Loucy (cell line): Measurements from ENCODE around the gene NEDD4L.

Experiments used
- H2AFZ ChIP-seq: fragments of 200-600 bp; sonication (generic); 2 replicates; pipeline ENCODE4 v1.6.0; 2016; ENCODE audit warnings: antibody characterized with exemption, mild to moderate bottlenecking, low read length, moderate library complexity
- H3F3A ChIP-seq: fragments of 200-600 bp; 2 replicates; pipeline ENCODE4 v1.6.0; 2016; ENCODE audit warnings: antibody characterized with exemption, low read depth, mild to moderate bottlenecking
- H3K27me3 ChIP-seq: fragments of 200-600 bp; sonication (generic); 2 replicates; pipeline ENCODE4 v1.6.1; 2014; ENCODE audit warnings: low read length, mild to moderate bottlenecking; ENCODE audit not compliant: insufficient read depth, poor library complexity, severe bottlenecking
- H3K36me3 ChIP-seq: fragments of 200-600 bp; sonication (generic); 2 replicates; pipeline ENCODE4 v1.6.1; 2016; ENCODE audit warnings: low read length; ENCODE audit not compliant: insufficient read depth
- H3K4me1 ChIP-seq: fragments of 200-600 bp; sonication (generic); 2 replicates; pipeline ENCODE4 v1.5.1; 2014; ENCODE audit warnings: low read length, mild to moderate bottlenecking; ENCODE audit not compliant: insufficient read depth, poor library complexity, severe bottlenecking
- H3K4me2 ChIP-seq: fragments of 200-600 bp; sonication (generic); 2 replicates; pipeline ENCODE4 v1.6.0; 2014; ENCODE audit warnings: antibody characterized with exemption, low read length, low read depth, mild to moderate bottlenecking; ENCODE audit not compliant: poor library complexity, severe bottlenecking
- H3K4me3 ChIP-seq: fragments of 200-600 bp; sonication (generic); 2 replicates; pipeline ENCODE4 v1.5.1; 2014; ENCODE audit warnings: low read length, mild to moderate bottlenecking, mixed read lengths; ENCODE audit not compliant: poor library complexity, severe bottlenecking
- H3K79me2 ChIP-seq: fragments of 200-600 bp; sonication (generic); 2 replicates; pipeline ENCODE4 v1.6.1; 2014; ENCODE audit warnings: low read length; ENCODE audit not compliant: insufficient read depth
- H3K9ac ChIP-seq: fragments of 200-600 bp; sonication (generic); 2 replicates; pipeline ENCODE4 v1.6.0; 2014; ENCODE audit warnings: mild to moderate bottlenecking, low read depth, low read length, moderate library complexity; ENCODE audit not compliant: poor library complexity, severe bottlenecking
- H3K9me2 ChIP-seq: fragments of 200-600 bp; sonication (generic); replicated peaks from 2 replicates; pipeline ENCODE4 v1.6.1; 2016; ENCODE audit warnings: low read depth, low read length, mixed read lengths
- H3K9me3 ChIP-seq: fragments of 200-600 bp; sonication (generic); 2 replicates; pipeline ENCODE4 v1.6.1; 2014; ENCODE audit warnings: mild to moderate bottlenecking, antibody characterized with exemption, low read length, low read depth; ENCODE audit not compliant: insufficient read depth
- H4K20me1 ChIP-seq: fragments of 200-600 bp; sonication (generic); 2 replicates; pipeline ENCODE4 v1.6.0; 2014; ENCODE audit warnings: antibody characterized with exemption, low read length, mild to moderate bottlenecking; ENCODE audit not compliant: insufficient read depth, poor library complexity, severe bottlenecking
- CTCF ChIP-seq: fragments of 200-600 bp; sonication (generic); conservative IDR thresholded peaks from 2 replicates; pipeline ENCODE4 v1.5.1; 2014; ENCODE audit warnings: mild to moderate bottlenecking, antibody characterized with exemption, low read length
- EZH2phosphoT487 ChIP-seq: fragments of 200-600 bp; IDR thresholded peaks from 2 replicates; pipeline ENCODE4 v1.6.1; 2018; ENCODE audit warnings: antibody characterized with exemption, mild to moderate bottlenecking, moderate library complexity, borderline replicate concordance

NEDD4L gene

GRCh38 chr18:58266291-58266690 lies 222.3 kb downstream of the NEDD4L start:
- no peak overlapping the region for H3K9ac ChIP-seq
- no peaks in the 10 kb centered on the region for H4K20me1 ChIP-seq
- H3F3A ChIP-seq: no peaks in the 10 kb centered on the region
- no peaks in the 10 kb centered on the region for H3K79me2 ChIP-seq
- H3K4me2 ChIP-seq: no peak overlapping the region
- no peaks in the 10 kb centered on the region for H3K9me2 ChIP-seq
- H3K4me3 ChIP-seq: no peak overlapping the region
- TF ChIP-seq EZH2phosphoT487: no peak
- H3K4me1 ChIP-seq: peaks cover 32% of the 10 kb centered on the region
- H3K9me3 ChIP-seq: no peaks in the 10 kb centered on the region
- no peaks in the 10 kb centered on the region for H3K36me3 ChIP-seq
- no peak overlapping the region for H2AFZ ChIP-seq
- H3K27me3 ChIP-seq: no peaks in the 10 kb centered on the region

- Histone ChIP-seq H3K9me3 (no peaks in the 10 kb centered on the region), H3K9ac (no peak overlapping the region), H4K20me1 (no peaks in the 10 kb centered on the region), H3K4me3 (no peak overlapping the region), H3K27me3 (no peaks in the 10 kb centered on the region), H3K4me2 (no peak overlapping the region), H3K4me1 (peaks cover 44% of the 10 kb centered on the region), H2AFZ (no peak overlapping the region), H3K79me2 (no peaks in the 10 kb centered on the region), H3K36me3 (no peaks in the 10 kb centered on the region), H3F3A (no peaks in the 10 kb centered on the region), H3K9me2 (no peaks in the 10 kb centered on the region)
- TF ChIP-seq EZH2phosphoT487 (no peak), CTCF (no peak)
Measured at GRCh38 chr18:58267493-58267892, 223.5 kb downstream of the NEDD4L start.

DNA sequence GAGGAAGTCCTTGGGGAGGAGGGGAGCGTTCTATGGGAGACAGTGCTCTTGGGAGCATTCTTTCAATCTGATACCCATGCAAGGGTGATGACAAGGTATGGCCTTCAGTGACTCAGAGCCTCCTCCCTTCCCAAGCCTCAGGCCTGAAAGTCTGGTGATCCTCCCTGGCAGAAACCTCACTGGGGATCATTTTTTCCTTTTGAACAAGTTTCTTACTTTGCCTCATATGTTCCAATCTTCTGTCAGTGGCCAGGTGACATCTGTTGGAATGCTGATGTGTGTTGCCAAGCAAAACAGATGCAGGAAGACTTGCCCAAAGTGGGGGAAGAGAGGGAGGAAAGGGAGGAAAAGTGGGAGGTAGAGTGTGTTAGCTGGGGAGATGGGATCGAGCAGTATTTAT lies 224.8 kb downstream of the NEDD4L start:
- Histone ChIP-seq H3K9ac (no peak overlapping the region), H3K27me3 (no peaks in the 10 kb centered on the region), H3K4me1 (peaks cover 44% of the 10 kb centered on the region), H3K79me2 (no peaks in the 10 kb centered on the region), H3K4me3 (no peak overlapping the region), H3K4me2 (no peak overlapping the region), H3K9me3 (no peaks in the 10 kb centered on the region), H3F3A (no peaks in the 10 kb centered on the region), H3K36me3 (no peaks in the 10 kb centered on the region), H4K20me1 (no peaks in the 10 kb centered on the region), H3K9me2 (no peaks in the 10 kb centered on the region), H2AFZ (no peak overlapping the region)
- TF ChIP-seq EZH2phosphoT487: no peak
- no peak for TF ChIP-seq CTCF

DNA sequence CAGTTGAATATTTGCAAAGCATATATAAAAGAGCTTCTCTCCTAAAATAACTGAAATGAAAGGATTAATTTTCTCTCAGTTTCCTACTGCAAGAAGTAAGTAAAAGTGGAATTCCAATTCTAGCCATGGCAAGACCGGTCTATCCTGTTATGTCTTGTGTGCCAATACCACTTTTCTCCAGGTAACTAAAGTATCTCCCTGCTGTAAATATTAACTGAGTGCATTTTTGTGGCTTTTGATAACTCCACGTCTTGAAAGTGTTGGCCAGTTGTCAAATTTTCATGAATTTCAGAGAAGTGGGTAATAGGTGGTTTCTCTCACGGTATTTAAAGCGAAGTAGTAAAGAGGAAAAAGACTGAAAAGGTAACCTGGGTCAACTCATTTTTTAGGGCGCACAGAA lies 225.9 kb downstream of the NEDD4L start:
- Histone ChIP-seq H3K4me1 (peaks cover 38% of the 10 kb centered on the region), H3K9me3 (no peaks in the 10 kb centered on the region), H3F3A (no peaks in the 10 kb centered on the region), H3K9me2 (no peaks in the 10 kb centered on the region), H2AFZ (no peak overlapping the region), H3K79me2 (no peaks in the 10 kb centered on the region), H3K27me3 (no peaks in the 10 kb centered on the region), H3K36me3 (no peaks in the 10 kb centered on the region), H3K4me3 (no peak overlapping the region), H3K9ac (no peak overlapping the region), H4K20me1 (no peaks in the 10 kb centered on the region), H3K4me2 (no peak overlapping the region)
- TF ChIP-seq EZH2phosphoT487 (no peak), CTCF (no peak)
